Endothelial cell (in vitro differentiated cells): ENCODE measurements around the gene E2F2. TPM values are rescaled to one million over a fixed set of nuclear protein-coding genes. Genes with fewer than 3 reads are reported as not detected.

Experiments used
- DNase-seq: peaks from one replicate; pipeline ENCODE4 v3.0.0; 2021; ENCODE audit warnings: low spot score
- H3K27ac Mint-ChIP-seq: one replicate; pipeline ENCODE4 v1.8.0; 2021; ENCODE audit warnings: mixed read lengths, inconsistent platforms; ENCODE audit not compliant: unreplicated experiment
- H3K27me3 Mint-ChIP-seq: one replicate; pipeline ENCODE4 v1.8.0; 2021; ENCODE audit warnings: mild to moderate bottlenecking, moderate library complexity, mixed read lengths, inconsistent platforms; ENCODE audit not compliant: unreplicated experiment
- H3K36me3 Mint-ChIP-seq: one replicate; pipeline ENCODE4 v1.8.0; 2021; ENCODE audit warnings: mild to moderate bottlenecking, low read depth, mixed read lengths, inconsistent platforms; ENCODE audit not compliant: unreplicated experiment
- H3K4me1 Mint-ChIP-seq: one replicate; pipeline ENCODE4 v1.8.0; 2021; ENCODE audit warnings: mild to moderate bottlenecking, mixed read lengths, inconsistent platforms; ENCODE audit not compliant: unreplicated experiment
- H3K4me3 Mint-ChIP-seq: one replicate; pipeline ENCODE4 v1.8.0; 2021; ENCODE audit warnings: mild to moderate bottlenecking, mixed read lengths, inconsistent platforms; ENCODE audit not compliant: unreplicated experiment
- H3K9me3 Mint-ChIP-seq: one replicate; pipeline ENCODE4 v1.8.0; 2021; ENCODE audit warnings: mixed read lengths, inconsistent platforms; ENCODE audit not compliant: unreplicated experiment
- CTCF ChIP-seq: fragments of 200-600 bp; sonication (generic); IDR thresholded peaks from one replicate; pipeline ENCODE4 v1.5.0; 2021; ENCODE audit warnings: antibody characterized with exemption; ENCODE audit not compliant: unreplicated experiment
- total RNA-seq: library from RNA; stranded (reverse); fragmentation: NEBNext Ultra II Directional; extraction: Animal tissue kit (Norgen Biotek cat#: 25700); gene quantifications from one replicate; pipeline ENCODE4 v1.2.1, GENCODE V29; 2021; ENCODE audit not compliant: unreplicated experiment

The E2F2 gene
- total RNA-seq, 1 donor from 2014 or later = 0.69 TPM

DNA sequence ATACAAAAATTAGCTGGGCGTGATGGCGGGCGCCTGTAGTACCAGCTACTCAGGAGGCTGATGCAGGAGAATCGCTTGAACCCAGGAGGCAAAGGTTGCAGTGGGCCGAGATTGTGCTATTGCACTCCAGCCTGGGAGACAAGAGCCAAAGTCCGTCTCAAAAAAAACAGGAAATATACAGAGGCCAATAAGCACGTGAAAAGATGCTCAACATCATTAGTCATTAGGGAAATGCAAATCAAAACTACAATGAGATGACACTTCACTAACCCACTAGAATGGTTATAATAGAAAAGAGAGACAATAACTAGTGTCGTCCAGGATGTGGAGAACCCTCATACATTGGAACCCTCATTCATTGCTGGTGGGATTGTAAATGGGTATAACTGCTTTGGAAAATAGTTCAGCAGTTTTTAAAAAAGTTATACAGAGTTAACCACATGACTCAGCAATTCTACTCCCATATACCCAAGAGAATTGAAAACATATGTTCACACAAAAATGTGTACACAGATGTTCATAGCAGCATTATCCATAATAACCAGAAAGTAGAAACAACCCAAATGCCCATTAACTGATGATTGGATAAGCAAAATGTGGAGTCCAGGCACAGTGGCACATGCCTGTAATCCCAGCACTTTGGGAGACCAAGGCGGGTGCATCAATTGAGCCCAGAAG lies 6.4 kb upstream of the E2F2 start:
- Mint-ChIP-seq H3K36me3 (peaks cover 3% of the 10 kb centered on the region), H3K4me3 (no peak overlapping the region), H3K27me3 (peaks cover 1% of the 10 kb centered on the region), H3K4me1 (peaks cover 8% of the 10 kb centered on the region), H3K9me3 (no peaks in the 10 kb centered on the region), H3K27ac (no peak overlapping the region)
- no peak for DNase-seq
- no peak for TF ChIP-seq CTCF

DNA sequence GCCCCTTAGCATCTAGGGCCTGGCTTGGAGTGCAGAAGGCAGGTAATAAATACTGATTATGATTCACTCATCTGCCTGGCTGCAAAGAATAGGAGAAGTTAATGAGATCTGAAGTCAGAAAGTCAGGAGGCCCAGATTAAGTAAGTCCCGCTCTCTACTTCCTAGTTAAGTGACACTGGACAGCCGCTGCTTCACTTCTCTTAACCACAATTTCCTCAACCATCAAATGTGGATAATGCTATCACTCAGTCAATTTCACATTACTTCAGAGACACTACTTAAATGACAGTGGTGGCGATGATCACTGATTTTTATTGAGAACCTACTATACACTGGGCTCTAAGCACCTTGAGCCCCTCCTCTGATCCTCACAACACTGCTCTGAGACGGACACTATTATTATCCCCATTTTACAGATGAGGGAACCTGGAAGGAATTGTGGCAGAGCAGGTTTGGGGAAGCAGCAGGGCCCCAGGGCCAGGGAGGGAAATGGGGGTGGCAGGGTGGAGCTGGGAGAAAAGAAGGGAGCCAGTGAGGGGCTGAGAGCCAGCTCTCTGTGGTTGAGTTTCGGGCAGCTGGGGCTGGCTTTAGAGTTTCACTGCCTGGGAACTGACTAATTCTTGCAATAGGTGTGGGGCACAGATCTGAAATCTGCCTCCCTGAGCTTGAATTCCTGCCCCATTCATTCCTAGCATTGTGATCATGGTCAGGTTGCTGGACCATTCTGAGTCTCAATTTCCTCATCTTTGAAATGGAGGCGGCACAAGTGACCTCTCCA lies 2.4 kb upstream of the E2F2 start:
- Mint-ChIP-seq H3K27me3 (peaks cover 3% of the 10 kb centered on the region), H3K4me3 (no peak overlapping the region), H3K9me3 (no peaks in the 10 kb centered on the region), H3K36me3 (no peaks in the 10 kb centered on the region), H3K27ac (no peak overlapping the region), H3K4me1 (no peaks in the 10 kb centered on the region)
- no peak for TF ChIP-seq CTCF
- DNase-seq = no peak

DNA sequence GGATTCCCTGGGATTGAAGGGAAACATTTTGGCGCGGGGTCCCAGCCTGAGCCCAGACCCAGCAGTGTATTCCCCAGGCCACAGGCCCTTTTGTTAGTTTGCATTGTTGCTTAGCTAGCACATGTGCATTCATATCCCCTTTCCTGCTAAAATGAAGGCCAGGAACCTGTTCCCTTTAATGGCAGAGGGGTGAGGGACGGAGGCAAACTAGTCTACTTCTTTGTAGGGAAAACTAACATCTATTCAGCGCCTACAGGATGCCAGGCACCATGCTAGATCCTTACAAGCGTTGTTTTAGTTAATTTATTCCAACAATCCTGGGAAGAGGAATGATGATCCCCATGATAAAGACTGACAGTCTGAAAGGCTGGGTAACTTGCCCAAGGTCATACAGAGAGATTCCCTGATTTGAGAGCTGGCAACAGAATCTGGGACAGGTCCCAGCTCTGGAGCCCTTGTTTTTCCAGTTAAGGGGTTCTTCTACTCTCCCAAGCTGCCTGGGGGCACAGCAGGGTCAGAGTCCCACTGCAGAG lies 595 bp upstream of the E2F2 start:
- H3K27ac Mint-ChIP-seq = no peak overlapping the region
- peaks cover 3% of the 10 kb centered on the region for H3K27me3 Mint-ChIP-seq
- no peaks in the 10 kb centered on the region for H3K36me3 Mint-ChIP-seq
- no peak overlapping the region for H3K4me3 Mint-ChIP-seq
- H3K9me3 Mint-ChIP-seq = no peaks in the 10 kb centered on the region
- no peak for TF ChIP-seq CTCF
- no peaks in the 10 kb centered on the region for H3K4me1 Mint-ChIP-seq
- DNase-seq = no peak

DNA sequence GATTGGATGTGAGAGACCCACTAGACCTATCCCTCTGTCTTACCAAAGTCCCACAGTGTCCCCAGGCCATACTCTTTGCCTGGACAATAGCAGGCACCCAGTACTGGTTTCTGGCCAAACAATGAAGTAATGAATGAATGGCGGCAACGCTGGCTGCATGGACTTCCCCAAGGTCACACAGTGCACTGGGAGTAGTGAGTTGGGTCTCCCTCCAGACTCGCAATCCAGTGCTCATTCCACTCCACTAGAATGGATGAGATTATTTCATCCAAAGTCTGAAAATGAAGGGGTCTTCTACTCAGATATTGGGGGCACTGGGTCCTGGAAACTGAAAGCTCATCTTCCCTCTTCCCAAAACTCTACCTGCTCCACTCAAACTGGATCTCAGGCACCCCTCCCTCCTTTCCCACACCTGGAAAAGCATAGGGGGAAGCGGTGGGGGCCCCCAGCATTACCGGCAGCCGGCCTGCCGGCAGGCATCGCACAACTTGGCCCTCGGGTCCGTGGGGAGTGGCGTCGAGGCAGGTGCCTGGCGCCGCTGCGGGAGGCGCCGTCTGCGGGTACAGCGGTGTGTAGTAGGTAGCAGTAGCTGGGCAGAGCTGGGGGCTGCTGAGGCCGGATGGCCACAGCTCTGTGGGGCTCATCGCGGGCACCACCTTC lies 816 bp downstream of the E2F2 start:
- DNase-seq = no peak
- TF ChIP-seq CTCF = no peak
- H3K4me1 Mint-ChIP-seq = peaks cover 7% of the 10 kb centered on the region
- H3K27ac Mint-ChIP-seq = no peak overlapping the region
- H3K4me3 Mint-ChIP-seq = no peak overlapping the region
- peaks cover 6% of the 10 kb centered on the region for H3K27me3 Mint-ChIP-seq
- H3K9me3 Mint-ChIP-seq = no peaks in the 10 kb centered on the region
- no peaks in the 10 kb centered on the region for H3K36me3 Mint-ChIP-seq
